Activated CD4-positive, CD25-positive, alpha-beta regulatory T cell treated with anti-CD3 and anti-CD28 coated beads, Interleukin-2, amount 50 U/mL, for 24 hours (primary cell): ENCODE data around the gene KCNIP3.
"Not testable (repeated sequence)": the region's sequence is repeated elsewhere in the genome, so short reads cannot be mapped to it uniquely, and the experiment has no call there.

ENCODE experiments used
- ATAC-seq, 2 donors: fragments of 150-1000 bp; cut with Tn5 transposase; one replicate each; pipeline ENCODE4 v1.10.0; 2021; ENCODE audit warnings: mild to moderate bottlenecking in 1 of 2, moderate library complexity in 1 of 2

KCNIP3 gene

DNA sequence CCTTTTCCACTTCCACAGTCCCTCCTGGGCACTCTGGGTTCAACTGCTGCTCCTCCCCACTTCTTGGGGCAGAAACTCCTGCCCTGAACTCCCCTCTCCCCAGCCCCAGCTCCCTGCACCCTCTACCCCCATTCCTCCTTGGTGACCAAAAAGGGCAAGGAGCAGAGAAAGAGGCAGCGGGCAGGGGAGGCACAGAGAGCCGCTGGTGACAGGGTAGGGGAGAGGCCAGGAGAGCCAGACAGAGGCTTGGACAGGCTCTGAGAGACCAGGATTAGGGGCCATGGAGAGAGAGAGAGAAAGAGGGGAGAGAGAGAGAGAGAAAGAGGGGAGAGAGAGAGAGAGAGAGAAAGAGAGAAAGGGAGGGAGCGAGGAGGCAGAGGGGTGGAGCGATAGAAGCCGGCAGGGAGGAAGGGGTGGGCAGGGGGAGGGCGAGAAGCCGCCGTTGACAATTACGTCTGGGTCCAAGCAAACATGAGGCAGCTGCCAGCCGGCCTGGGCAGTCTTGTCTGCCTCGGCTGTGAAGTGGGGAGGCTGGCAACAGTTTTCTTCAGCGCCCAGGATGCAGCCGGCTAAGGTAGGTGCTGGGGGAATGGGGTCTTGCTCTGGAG lies at the start of gene KCNIP3:
KCNIP3 (plus strand) TSS at position 468 of the 608 bp plus-strand sequence; CDS start at position 560, 92 bp downstream.
- no peak for ATAC-seq

DNA sequence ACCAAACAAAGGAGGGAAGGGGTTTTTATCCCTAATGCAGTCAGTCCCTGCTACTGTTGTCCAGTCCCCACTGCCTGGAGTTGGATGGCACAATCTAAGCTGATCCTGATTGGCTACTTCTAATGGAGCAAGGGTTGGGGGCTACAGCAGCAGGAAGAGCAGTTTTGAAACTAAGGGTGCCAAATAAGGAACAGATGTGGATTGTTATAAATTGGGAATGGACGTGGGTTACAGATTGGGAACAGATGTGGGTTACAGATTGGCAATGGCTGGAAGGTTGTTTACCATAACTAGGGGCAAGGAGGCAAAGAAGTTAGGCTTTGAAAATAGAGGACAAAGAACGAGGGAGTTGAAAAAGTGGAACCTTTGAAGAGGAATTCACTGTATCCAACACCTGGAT lies 38.9 kb upstream of the KCNIP3 start:
- no peak for ATAC-seq

DNA sequence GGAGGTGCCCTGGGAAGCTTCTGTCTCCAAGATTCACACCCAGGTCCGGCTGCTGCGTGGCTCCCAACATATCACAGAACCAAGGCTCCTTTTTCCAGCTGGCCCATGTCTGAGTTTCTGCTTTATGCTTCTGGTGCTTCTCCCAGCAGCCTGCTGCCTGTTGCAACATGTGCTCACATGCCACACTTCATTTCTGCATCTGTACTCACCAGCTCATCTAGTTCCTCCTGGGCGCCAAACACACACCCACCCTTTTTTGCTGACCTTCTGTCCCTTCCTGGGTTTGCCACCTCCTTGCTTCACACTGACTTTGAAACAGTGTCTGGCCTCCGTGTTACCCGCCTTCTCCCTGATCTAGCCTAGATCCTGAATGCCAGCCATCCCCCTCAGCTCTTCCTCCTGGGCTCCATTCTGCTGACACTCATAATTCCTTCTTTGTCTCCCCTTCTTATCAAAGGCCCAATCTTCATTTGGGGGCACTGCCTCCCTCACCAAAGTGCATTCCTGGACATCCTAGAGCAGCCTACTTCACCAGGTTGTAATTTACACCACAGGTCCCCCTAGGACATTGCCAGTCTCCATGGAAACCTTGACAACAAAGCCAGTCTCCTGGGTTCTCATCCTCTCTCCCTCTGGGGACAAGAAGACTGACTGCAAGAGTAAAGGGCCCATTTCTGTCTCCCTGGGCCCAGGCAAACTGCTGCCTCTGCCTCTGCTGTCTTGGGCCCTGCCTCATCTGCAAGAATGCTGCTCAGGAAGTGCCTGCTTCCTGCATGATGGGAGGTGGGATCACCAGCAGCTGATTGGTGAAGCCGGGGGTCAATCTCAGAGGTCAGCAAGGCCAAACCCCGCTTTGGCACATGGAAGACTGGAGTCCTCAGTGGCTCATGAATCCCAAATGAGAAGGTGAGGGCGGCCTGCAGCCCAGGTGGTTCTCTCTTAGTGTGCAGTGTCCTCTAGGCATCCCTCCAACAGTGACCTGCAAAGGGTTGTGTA lies 36.8 kb upstream of the KCNIP3 start:
- ATAC-seq = no peak

DNA sequence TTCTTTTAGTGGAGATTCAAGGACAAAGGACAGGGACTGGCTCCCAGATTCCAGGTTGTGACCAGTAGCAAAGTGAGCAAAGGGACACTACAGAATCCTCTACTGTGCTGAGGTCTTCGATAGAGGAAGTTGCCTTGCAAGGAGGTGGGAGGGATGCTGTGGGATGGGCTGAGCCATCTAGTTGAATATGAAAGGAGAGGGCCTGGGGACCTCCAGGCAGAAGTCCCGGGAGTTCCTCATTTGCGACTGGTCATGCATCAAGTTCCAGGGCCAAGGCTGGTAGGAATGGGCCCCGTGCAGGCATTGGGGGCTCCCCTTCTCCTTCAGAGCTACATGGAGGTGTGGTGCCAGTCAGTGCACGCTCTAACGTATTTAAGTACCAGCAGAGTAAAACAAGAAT lies 35.5 kb upstream of the KCNIP3 start:
- ATAC-seq = no peak

DNA sequence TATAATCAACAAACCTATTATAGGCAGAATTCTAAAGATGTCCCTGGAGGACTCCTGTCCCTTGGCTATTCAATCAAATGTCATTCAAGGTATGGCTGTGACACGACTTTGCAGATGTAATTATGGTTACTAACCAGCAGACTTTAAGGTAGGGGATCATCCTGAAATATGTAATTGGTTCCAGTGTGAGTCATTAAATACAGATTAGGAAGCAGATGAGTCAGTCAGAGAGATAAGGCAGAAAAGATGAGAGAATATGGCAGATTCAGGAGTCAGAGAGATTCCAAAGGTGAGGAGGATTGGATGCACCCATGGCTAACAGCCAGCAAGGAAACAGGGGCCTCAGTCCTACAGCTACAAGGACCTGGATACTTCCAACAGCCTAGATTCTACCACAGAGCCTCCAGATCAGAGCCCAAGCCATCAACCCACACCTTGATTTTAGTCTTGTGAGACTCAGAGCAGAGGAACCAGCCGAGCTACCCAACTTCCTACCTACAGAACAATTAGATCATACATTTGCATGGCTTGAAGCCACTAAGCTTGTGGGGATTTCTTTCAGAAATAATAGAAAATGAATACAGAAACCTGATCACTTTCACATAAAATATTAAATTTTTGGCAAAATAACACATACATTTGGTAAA lies 34.1 kb upstream of the KCNIP3 start:
- ATAC-seq = no peak

DNA sequence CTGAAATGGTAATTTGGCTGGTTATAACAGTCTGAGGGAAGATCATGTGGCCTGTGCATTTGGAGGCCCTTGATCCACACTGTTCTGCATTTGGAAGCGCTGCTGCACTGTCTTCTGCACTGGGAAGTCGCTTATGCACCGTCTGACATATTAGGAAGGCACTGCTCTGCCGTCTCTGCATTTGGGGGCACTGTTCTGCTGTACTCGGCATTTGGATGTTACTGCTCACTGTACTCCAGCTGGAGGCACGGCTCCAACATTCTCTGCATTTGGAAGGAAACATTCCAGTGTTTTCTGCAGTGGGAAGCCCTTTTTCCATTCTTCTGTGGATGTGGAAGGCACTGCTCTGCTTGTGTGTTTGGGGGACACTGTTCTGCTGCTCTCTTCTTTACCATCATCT lies 32.5 kb upstream of the KCNIP3 start:
- no peak for ATAC-seq

DNA sequence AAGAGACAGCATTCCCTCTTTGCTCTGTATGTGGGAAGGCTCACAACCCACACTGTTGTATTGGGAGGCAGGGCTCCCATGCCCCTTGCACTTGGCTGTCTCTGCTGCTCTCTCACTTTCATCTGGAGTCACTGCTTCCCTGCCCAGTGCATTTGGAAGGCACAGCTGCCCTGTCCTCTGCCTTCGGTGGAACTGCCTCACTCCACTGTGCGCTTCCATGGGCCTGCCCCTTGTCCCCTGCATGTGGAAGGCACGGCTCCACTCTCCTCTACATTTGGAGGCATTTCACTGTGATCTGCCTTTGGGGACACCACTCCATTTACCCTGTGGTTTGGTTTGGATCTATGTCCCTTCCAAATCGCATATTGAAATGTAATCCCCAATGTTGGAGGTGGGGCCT lies 32.0 kb upstream of the KCNIP3 start:
- no peak for ATAC-seq

DNA sequence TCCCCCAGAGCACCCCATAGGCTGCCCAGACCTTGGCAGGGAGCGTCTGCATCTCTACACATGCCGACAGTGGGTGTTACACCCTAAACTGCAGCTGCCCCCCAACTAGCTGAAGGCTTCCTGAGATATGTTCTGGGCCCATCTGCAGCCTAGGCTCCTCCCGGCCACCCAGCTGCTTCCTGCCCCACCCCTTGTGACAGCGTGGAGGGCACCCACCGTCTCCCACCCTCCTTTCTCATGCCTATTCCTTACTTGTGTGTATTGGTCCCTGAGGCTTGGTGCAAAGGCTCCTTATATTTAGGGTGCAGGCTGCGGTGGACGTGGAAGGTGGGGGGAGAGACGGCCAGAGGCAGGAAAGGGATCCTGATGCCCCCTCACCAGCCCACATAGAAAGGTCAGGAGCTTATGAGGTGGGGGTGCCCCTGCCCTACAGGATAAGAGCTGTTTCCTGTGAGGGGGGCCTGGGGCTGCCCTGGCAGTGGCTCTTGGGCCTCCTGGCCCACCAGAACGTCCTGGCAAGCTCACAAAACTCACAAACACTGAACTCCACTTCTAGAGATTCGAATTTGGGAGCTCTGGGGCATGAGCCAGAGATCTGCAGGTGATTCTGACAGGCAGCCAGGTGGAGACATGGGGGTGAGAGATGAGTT lies 30.2 kb upstream of the KCNIP3 start:
- ATAC-seq = no peak

DNA sequence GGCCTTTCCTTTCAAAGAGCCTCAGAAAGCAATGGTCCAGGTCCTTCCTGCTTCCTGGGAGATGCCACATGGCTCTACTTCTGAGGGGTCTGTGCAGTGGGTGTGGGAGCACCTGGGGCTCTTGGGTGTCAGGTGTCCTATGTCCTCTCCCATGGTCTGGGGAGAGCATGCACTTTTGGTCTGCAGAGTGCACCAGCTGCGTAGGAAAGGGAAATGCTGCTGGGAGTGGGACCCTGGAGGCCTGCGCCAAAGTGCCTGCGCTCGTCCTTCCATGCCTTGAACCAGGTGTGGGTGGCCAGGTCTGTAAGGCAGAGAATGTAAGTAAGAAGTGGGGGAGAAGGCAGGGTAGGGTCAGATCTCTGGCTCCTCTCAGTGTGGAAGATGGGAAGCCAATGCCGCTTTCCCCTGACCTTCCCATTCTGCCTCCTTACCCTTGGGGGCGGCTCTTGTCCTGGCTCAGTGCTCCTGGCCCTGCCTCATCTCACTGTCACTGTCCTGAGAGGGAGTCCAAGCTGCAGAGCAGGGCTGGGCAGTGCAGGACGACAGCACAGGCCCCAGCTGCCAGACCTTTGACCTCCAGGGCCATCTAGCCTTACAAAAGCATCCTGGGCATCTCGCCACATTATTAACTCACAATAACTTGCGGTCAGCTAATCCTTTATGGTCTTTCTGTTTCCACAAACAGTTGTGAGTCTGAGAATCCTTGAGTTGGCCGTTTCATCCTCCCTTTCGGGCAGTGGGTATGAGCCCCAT lies 29.5 kb upstream of the KCNIP3 start:
- ATAC-seq = no peak

DNA sequence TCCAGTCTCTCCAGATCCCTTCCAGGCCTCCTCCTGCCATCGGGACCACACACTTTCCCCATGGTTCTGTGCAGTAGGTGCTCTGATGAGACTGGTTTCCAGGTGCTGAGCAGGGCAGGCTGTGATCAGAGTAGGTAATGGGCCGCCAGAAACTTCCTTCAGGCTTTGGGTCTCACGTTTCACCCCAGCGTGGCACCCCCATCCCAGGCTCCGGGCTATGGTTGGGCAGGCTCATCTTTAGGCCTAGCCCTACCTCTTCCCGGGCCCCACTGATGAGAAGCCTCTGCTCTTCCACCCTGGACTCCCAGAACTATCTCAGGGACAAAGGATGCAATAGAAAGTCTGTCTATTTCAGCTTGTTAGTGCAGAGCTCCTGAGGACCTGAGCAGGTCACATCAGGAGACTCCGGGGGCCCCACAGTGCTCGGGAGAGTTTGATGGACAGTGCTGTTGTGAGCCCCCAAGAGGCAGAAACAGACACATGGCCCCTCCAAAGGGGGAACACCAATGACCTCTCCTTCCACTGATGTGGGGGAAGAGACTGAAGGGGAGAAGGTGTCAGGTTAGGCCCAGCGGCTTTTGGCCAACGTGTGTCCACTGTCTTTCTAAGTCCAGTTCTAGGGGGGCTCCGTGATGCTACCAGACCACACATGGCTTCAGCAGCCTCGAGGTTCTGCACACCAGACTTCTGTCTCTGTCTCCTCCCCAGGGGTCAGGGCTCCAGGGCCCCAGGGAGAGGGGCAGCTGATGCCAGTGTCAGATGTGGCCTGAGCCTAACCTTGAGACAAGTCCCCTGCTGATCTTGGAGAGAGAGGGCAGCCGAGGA lies 28.7 kb upstream of the KCNIP3 start:
- no peak for ATAC-seq

DNA sequence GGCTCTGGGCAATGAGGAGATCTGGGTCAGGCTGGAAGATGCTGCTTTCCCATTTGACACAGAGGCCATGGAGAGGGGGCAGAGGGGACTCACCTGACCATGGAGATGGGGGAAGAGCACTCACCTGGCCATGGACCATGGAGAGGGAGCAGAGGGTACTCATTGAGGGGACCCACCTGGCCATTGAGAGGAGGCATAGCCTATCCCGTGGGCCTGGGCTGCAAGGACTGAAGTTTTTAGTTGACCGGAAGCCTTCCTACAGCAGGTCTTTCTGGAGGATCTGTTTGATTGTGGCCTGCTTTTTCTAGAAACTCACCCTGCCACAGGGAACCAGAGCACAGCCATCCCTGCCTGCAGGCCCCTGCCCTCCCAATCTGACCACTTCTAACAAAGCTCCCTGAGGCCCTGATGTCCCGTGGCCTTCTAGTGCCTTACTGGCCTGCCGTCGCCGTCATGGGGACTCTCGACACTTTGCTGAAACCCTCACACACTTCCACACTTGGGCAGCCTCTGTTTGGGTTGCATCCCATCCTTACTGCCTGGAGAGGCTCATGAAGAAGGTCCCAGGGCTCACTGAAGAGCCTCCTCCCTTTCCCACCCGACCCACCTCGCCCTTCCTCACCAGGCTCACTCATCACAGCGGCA lies 28.0 kb upstream of the KCNIP3 start:
- no peak for ATAC-seq

DNA sequence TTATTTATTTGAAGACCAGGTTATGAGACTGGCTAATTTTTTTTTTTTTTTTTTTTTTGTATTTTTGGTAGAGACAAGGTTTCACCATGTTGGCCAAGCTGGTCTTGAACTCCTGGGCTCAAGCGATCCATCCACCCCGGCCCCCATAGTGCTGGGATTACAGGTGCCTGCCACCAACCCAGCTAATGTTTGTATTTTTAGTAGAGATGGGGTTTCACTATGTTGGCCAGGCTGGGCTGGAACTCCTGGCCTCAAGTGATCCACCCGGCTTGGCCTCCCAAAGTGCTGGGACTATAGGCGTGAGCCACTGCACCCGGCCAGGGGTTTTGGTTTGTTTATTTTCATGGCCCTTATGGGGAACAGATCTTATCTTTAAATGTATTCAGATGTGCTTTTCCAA lies 27.4 kb upstream of the KCNIP3 start:
- not testable (repeated sequence) for ATAC-seq

DNA sequence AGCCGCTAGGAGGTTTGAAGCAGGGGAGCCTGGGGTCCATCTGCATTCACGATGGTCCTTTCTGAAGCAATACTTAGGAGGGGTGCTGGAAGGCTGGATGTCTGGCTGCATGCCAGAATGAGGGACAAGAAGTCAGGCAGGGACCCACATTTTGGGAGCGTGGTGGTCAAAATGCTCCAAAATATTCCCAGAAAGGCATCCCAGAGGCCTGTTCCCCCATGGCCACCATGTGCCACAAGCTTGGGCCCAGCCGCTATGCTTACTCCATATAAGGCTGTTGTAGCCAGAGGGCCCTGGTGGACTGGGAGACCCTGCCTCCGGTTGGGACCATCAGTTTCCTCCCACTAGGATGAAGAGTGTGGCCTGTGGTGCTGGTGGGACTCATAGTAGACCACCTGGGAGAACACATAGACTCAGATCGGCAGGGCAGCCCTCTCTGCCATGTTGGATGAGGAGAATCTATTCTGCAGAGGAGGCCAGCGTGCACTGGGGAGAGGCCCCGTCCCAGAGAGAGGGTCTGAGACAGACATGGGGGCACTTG lies 26.5 kb upstream of the KCNIP3 start:
- ATAC-seq = no peak

DNA sequence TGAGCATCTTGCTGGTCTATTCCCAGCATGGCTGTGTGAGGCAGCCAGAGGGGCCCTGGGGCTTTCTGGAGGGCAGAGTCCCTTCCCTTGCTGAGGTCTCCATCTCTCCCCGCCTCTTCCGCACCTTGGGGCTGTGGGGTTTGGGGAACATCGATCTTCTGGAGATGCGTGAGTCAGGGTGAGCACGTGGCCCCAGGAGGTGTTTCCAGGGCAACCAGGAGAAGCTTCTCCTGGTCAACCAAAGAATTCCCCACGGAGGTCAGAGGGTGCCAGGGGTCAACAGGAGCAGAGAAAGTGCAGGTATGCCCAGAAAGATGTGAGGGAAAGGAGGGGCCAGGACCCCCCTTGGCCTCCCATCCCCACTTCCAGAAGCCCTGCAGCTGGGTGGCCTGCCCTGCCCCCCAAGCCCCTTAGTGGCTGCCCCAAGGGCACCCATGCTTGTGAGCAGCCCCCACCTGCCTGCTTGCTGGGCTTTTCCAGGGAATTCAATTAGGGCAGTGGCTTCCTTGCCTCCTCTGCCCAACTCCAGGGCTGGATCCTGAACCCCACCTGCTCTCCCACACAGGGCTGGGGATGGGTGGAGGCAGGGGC lies 25.7 kb upstream of the KCNIP3 start:
- no peak for ATAC-seq

DNA sequence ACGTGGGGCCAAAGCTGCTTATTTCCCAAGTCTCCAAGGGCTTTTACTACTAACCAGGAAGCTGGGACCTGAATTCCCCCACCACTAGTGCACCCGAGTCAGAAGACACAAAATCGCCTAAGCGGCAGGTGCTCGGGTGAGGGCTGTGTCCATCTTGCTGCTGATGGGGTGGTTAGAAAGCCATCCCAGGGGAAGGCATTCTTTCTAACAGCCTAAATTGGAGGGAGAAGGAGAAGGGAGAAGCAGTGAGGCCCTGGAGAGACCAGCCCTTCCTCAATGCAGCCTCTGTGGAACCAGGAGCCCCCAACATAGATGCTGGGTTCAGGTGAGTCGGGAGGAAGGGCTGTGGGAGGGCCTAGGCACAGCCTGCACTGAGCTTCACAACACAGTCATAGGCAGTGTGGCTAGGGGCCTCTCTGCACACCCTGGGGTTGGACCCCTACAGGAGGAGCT lies 24.8 kb upstream of the KCNIP3 start:
- no peak for ATAC-seq

DNA sequence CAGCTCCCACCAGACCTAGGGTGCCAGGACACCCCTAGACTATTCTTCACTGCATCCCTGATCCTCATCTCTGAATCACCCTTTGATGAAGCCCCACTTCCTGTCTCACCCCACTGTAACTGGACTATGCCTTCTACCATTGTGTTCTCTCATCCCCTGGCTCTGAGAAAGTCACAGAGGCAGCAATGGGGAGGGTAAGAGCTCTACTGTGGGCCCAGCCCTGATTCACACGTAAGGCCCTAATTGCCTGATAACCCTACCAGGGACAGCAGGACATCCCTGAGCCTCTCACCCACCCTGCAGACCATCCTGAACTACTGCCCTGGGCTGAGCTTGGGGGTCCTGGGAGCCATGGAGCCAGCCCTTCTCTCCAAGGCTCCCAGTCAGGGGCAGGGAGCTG lies 24.4 kb upstream of the KCNIP3 start:
- ATAC-seq = no peak

DNA sequence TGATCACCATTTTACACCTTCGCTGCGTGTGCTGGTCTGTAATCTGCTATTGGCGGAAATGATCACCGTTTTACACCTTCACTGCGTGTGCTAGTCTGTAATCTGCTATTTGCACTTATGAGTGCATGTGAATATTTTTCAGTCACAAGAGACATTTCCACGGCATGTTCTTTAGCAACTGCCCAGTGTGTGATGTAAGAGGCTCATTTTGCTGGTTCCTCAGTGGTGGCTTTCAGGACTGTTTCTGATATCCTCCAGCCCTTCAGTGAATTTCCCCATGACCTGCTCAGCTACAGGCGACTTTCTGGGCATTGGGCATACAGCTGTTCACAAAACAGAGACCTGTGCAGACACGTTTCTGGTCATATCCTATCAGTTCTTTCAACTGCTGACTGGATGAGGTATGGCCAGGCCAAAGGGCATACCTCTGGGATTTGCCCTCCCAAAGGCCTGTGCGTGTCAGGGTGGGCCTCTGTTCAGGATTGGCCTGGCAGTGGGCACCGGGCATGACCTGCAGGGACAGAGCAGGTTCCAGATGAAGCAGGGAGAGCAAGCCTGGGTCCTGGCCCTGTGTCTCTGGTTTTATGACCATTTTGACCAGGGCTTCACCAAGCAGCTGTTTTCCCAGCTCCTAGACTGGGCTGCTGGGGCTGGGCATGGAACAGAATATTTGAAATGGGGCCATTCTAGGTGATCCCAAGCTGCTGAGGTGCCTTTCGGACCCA lies 23.4 kb upstream of the KCNIP3 start:
- no peak for ATAC-seq

DNA sequence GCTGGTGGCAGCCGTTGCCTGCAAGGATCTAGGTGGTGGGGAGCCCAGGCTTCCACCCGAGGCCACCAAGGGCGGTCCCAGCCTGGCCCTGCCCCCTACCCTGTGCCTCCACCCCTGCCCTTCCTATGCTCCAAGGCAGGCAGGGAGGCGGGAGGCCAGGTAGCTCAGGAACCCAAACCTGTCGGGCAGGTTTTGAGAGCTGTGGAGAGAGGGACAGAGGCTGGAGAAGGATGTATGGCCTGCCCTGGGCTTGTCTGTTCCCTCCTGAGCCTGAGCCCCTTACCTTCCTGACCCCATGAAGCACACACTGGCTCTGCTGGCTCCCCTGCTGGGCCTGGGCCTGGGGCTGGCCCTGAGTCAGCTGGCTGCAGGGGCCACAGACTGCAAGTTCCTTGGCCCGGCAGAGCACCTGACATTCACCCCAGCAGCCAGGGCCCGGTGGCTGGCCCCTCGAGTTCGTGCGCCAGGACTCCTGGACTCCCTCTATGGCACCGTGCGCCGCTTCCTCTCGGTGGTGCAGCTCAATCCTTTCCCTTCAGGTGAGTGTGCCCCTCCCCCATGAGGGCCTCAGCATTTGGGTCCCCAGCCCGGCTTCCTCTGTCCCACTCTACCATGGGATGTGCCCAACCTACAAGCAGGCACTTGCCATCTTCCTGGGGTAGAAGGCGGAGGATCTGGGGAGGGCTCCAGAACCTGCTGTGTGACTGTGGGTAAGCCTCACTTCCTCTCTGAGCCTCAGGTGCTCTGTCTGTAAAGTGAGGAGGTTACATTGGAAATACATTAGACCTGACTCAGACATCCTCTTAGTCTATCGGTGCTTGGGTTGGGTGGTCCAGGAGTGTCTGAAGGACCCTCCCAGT lies 22.6 kb upstream of the KCNIP3 start, which contains the start of gene PROM2:
PROM2 (plus strand) TSS at position 159 of the 860 bp plus-strand sequence; CDS start at position 296, 137 bp downstream.
- no peak for ATAC-seq
